Fibroblast of lung (primary cell): ENCODE data around the gene OGFOD3.

ENCODE experiments used
- EZH2 ChIP-seq: IDR thresholded peaks from 2 replicates; pipeline ENCODE4 v1.5.1; 2012; ENCODE audit warnings: low read length, control low read depth, mild to moderate bottlenecking; ENCODE audit errors: missing control alignments
- TF ChIP-seq, protein P1 (sequence below), 2 donors: IDR thresholded peaks in 1 of 2; conservative IDR thresholded peaks in 1 of 2; 1 replicate in 1 of 2; 2 replicates in 1 of 2; pipeline ENCODE4 v1.5.1; 2011 to 2012; ENCODE audit warnings: low read length in 2 of 2, control low read depth in 1 of 2, inconsistent platforms in 1 of 2, low read depth in 1 of 2, mild to moderate bottlenecking in 1 of 2

DNA sequence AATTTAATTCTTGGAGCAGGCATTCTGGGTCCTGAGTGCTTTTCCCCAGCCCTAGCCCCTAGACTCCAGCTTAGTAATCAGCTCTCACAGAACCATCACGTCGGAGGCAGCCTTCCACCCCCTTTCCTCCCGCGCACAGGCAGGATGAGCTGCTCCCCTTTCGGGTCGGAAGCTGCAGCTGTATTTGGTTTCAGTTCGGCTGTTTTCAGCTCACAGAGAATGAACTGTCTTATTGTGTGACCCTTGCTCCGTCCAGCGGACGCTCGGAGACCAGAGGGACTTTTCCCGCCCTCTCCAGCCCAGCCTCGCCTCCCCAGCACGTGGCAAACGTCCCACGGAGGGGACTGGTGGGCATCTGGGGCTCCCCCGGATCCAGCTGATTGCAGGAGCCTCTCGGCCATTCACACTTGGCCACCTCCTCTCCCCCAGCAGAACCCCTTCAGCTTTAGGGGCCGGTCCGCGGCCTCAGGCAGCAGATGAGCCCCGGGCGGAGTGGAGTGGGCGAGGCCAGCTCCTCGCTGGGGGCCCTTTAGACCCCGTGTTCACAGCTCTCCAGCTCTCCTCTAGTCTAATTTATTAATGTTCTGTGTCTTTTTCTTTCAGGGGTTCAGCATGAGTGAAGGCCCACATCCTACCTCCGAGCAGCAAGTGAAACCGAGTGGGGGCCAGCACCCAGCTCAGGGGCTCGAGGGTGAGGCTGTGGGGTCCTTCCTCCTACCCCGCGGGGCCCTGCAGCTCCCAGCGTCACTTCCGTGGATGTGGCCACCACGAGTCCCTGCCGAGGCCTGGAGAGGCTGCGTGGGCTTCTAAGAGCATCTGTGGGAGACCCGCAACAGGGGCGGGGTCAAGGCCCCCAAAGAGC, 47.7 kb downstream of the OGFOD3 start:
- TF ChIP-seq, protein P1, sequence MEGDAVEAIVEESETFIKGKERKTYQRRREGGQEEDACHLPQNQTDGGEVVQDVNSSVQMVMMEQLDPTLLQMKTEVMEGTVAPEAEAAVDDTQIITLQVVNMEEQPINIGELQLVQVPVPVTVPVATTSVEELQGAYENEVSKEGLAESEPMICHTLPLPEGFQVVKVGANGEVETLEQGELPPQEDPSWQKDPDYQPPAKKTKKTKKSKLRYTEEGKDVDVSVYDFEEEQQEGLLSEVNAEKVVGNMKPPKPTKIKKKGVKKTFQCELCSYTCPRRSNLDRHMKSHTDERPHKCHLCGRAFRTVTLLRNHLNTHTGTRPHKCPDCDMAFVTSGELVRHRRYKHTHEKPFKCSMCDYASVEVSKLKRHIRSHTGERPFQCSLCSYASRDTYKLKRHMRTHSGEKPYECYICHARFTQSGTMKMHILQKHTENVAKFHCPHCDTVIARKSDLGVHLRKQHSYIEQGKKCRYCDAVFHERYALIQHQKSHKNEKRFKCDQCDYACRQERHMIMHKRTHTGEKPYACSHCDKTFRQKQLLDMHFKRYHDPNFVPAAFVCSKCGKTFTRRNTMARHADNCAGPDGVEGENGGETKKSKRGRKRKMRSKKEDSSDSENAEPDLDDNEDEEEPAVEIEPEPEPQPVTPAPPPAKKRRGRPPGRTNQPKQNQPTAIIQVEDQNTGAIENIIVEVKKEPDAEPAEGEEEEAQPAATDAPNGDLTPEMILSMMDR (conservative IDR thresholded peaks at IDR 0.05 in 1 of 2, IDR thresholded peaks at IDR 0.05 in 1 of 2; ENCODE audit: low read depth in 1 of 2, low read length in 2 of 2): no peak
- TF ChIP-seq EZH2: peak; percentile 75
